NCI-H1417 (cell line): ENCODE measurements around the gene GSDMA.
A peak's percentile ranks its signal among the peaks of the same experiment; 100 is the strongest.
"Not testable (repeated sequence)": the region's sequence is repeated elsewhere in the genome, so short reads cannot be mapped to it uniquely, and the experiment has no call there.

Experiments
- DNase-seq, 3 experiments: peaks; one replicate each; lab custom pipeline; 2025; lab: John Stamatoyannopoulos, UW

GSDMA gene

GRCh38 chr17:39995438-39995837, 32.6 kb downstream of the GSDMA start:
- DNase-seq: no peak

- no peak for DNase-seq
These were observed 33.4 kb downstream of the GSDMA start for GRCh38 chr17:39996162-39996561.

GRCh38 chr17:39996800-39997199, 34.0 kb downstream of the GSDMA start:
- DNase-seq: no peak

- no peak for DNase-seq
These were observed 34.7 kb downstream of the GSDMA start for GRCh38 chr17:39997543-39997942.

GRCh38 chr17:39999067-39999466, 36.3 kb downstream of the GSDMA start:
- DNase-seq: no peak

- DNase-seq: no peak
These were observed 37.4 kb downstream of the GSDMA start for GRCh38 chr17:40000161-40000560.

- not testable (repeated sequence) for DNase-seq
These were observed 38.5 kb downstream of the GSDMA start for GRCh38 chr17:40001335-40001734.

- no peak for DNase-seq
These were observed 41.3 kb downstream of the GSDMA start for GRCh38 chr17:40004072-40004471.

GRCh38 chr17:40004712-40005111, 41.9 kb downstream of the GSDMA start:
- no peak for DNase-seq

- no peak for DNase-seq
These were observed 42.7 kb downstream of the GSDMA start for GRCh38 chr17:40005520-40005919.

- DNase-seq: not testable (repeated sequence)
These were observed 48.2 kb downstream of the GSDMA start for GRCh38 chr17:40010946-40011500.

GRCh38 chr17:40012017-40012647, 49.3 kb downstream of the GSDMA start:
- DNase-seq: not testable (repeated sequence)

GRCh38 chr17:40014375-40014980, 51.7 kb downstream of the GSDMA start:
- DNase-seq: no peak

- peak in 1 of 3 experiments; percentile 14 for DNase-seq
These were observed 52.5 kb downstream of the GSDMA start, which contains the start of gene CSF3 for GRCh38 chr17:40015005-40015997. TSS of gene CSF3 (plus strand) at chr17:40015440. CDS start at chr17:40015475, 35 bp downstream.

GRCh38 chr17:40015998-40016985, 53.5 kb downstream of the GSDMA start:
- no peak for DNase-seq

- no peak for DNase-seq
These were observed 54.7 kb downstream of the GSDMA start for GRCh38 chr17:40017422-40018080.

GRCh38 chr17:40018211-40019121, 55.7 kb downstream of the GSDMA start:
- no peak for DNase-seq

GRCh38 chr17:40019140-40019991, 56.6 kb downstream of the GSDMA start:
- DNase-seq: no peak
